Stimulated activated CD4-positive, alpha-beta T cell treated with anti-CD3 and anti-CD28 coated beads, Interleukin-15, amount 100 ng/mL, for 1 hour (primary cell): ENCODE data around the gene NIPSNAP3A.
"Not testable (repeated sequence)": the region's sequence is repeated elsewhere in the genome, so short reads cannot be mapped to it uniquely, and the experiment has no call there.

Experiments
- DNase-seq, 2 donors: peaks; one replicate each; pipeline ENCODE4 v3.0.0-alpha.2; 2020; ENCODE audit warnings: low read depth in 1 of 2, low spot score in 1 of 2

The NIPSNAP3A gene

GRCh38 chr9:104747565-104748358 lies at the start of gene NIPSNAP3A:
Gene NIPSNAP3A (plus strand): TSS chr9:104747683. CDS start chr9:104747793, 110 bp downstream.
- peak; percentile 73 to 81 for DNase-seq

GRCh38 chr9:104700306-104700705 lies 47.2 kb upstream of the NIPSNAP3A start:
- DNase-seq, result no peak

DNA sequence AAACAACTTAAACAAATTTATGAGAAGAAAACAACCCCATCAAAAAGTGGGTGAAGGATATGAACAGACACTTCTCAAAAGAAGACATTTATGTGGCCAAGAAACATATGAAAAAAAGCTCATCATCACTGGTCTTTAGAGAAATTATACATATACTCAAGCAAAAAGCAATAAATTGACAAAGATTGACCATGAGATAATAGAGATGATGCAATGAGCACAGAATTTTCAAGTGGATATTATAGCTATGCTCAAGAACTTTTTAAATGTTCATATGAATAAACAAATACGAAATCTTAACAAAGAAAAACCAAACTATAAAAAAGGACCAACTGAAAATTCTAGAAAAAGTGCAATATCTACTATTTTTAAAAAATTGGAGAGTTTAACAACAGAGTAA lies 38.7 kb upstream of the NIPSNAP3A start:
- not testable (repeated sequence) for DNase-seq

DNA sequence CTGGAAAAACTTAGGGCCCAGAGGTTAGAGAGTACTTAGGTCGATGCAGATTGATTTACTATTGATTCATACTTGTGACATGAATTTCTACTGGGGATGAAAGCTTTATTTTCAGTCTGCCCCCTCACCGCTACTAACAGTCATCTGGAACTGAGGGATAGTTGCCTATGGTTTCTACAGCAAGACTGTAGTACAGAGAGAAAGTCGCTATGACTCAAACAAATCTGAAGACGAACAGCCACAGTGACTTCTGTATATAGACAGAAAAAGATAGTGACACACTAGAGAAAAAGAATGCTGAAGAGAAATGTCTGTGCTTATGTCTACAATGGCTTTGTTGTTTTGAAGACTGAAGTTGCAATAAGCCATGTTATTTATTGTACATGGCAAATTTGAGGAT lies 35.9 kb upstream of the NIPSNAP3A start:
- DNase-seq, result no peak

DNA sequence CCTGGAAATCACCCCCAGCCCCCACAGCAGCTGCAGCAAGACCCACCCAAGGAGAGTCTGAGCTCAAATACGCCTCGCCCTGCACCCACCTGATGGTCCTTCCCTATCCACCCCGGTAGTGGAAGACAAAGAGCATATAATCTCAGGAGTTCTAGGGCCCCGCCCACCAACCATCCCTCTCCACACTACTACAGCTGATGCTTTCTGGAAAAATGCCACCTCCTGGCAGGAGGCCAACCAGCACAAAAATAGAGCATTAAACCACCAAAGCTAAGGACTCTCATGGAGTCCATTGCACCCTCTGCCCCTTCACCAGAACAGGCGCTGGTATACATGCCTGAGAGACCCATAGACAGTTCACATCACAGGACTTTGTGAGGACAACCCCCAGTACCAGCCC lies 22.5 kb upstream of the NIPSNAP3A start:
- DNase-seq, result no peak

- DNase-seq, result no peak
Observed at GRCh38 chr9:104738452-104738851, 9.0 kb upstream of the NIPSNAP3A start.

- no peak for DNase-seq
Observed at GRCh38 chr9:104740621-104741020, 6.9 kb upstream of the NIPSNAP3A start.

GRCh38 chr9:104743376-104743985 lies 4.0 kb upstream of the NIPSNAP3A start:
- no peak for DNase-seq

DNA sequence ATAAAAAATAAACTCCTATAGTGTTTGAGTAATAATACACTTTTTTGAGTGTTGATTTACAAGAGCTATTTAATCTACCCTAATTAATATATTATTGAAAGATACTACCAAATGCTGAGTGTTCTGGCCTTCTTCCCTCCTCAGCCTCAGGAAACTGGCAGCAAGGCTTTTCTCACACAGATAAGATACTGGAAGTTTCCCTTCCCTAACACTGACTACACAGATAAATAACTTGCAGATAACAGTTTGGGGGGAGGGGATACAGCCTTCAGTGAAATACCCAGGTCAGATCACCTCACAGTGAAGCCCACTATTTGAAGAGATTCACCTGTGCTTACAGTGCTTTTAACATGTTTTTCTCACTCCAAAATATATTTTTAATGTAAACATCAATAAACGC lies 1.6 kb upstream of the NIPSNAP3A start:
- DNase-seq, result no peak

DNA sequence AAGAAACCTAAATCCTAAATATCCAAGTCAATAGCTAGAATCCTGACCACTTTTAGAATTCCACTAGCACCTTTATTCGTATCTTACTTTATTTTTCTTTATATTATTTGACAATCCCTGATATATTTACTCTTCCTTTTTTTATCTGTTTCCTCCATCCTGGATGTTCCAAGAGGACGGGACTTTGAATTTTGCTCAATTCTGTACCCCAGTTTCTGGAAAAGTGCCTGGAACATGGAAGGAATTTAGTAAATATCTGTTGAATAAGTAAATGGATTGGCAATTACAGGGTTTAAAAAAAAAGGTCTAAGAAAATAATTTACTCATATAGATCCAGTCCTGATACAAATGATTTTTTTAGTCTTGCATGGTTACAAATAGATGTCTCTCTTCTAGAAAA lies 1.2 kb upstream of the NIPSNAP3A start:
- no peak for DNase-seq

DNA sequence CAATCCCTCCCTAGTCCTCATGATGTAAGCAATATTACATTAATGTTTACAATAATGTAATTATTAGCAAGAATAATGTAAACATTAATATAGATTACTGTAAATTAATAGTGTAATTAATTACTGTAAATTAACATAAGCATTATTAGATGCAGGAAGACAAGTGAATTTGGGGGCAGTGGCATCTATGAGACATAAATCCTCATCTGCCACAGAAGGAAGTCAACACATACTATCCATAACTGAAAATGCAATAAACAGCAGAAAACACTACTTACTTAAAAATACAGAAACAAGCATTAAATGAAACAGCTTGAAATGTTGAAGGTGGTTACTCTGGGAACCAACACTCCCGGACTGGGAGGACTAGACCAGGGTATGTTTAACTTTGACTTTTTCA lies 685 bp upstream of the NIPSNAP3A start:
- DNase-seq, result no peak

DNA sequence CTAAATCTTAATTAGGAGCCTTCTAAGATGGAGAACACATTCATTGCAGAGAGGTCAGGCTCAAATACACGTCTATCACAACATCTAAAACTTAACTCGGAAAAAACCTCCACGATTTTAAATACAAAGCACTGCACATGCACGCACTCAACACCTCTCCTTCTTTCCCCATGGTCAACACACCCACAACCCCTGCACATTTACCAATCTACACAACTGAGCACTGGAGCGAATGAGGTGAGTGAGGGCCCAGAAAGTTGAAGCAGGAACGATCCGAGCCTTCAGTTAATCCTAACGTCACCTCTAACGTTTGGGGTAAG lies 278 bp upstream of the NIPSNAP3A start:
- DNase-seq, result no peak

DNA sequence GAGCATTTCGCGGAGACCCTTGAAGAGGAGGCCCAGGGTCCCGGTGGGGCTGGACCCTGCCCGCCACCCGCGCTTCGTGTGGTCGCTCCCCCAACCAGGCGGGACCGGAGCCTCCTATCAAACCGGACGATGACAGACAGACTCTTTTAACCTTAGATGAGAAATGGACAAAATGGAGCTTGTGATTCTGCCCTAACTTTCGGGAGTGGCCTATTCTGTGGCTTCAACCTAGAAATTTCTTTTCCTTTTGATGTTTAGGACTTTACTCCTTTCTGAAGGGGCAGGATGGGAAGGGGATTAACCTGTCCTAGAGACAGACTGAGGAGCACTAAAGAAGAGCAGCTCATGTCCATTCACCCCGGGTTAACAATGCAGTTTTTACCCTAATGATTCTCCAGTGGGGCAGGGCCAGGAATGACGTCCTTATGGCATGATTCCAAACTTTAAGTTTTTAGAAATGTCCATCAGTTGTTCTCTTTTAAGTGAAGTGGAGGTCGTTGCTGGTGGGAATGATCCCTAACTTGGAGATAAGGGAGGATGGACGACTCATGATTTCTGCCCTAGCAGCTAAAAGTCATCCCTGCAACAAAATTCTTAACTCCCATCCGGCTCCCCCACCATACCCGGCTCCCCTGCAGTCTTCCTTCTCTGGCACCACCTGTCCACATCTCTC lies 1.0 kb downstream of the NIPSNAP3A start:
- no peak for DNase-seq

DNA sequence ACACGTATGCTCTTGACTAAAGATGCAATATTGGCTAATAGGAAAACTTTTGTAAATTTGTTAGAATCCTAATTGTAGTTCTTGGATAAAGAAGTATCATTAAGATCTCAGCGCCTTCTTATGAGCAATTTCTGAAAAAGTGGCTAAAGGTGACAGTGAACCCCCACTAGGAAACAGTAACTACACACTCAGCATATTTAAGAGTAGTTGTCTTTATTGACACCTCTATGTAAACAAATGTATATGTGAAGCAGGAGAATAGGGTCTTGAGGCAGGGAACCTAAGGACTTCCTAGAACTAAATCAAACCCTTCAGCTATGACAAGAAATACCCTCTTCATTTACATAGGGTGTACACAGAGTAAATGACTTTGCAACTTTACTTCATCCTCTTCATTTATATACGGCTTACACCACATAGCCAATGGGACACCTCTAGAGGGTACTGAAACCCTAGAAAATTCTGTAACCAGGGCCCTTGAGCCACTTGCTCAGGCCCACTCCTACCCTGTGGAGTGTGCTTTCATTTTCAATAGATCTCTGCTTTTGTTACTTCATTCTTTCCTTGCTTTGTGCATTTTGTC lies 2.8 kb downstream of the NIPSNAP3A start:
- DNase-seq, result no peak

DNA sequence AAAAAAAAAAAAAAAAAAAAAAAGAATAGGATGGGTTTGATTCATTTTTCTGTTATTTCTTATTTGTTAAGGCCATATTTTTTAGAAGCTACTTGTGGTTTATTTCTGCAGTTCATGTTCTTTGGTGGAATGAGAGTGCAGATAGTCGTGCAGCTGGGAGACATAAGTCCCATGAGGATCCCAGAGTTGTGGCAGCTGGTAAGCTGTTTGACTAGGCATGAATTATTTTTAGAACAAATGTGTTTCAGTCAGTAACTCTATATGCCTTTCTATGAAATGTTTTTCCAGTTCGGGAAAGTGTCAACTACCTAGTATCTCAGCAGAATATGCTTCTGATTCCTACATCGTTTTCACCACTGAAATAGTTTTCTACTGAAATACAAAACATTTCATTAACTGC lies 11.5 kb downstream of the NIPSNAP3A start:
- DNase-seq, result no peak

- DNase-seq, result no peak
Observed at GRCh38 chr9:104765138-104765537, 17.7 kb downstream of the NIPSNAP3A start.

GRCh38 chr9:104766025-104766424 lies 18.5 kb downstream of the NIPSNAP3A start:
- no peak for DNase-seq

DNA sequence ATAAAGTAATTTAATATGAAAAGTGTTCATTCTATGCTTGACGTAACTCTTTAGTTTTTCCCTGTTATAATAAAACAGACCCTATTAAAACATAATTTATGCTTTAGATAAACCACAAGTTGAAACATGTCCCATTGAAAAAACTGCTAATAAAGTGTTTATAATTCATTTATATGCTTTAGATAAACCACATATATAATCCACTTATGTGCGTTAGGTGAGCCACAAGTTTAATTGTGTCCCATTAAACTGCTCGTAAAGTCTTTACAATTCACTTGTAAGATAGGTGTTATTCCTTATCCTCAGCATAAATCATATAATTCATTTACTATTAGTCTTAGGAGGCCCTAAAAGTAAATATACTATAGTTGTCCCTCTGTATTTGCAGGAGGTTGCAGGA lies 20.0 kb downstream of the NIPSNAP3A start:
- no peak for DNase-seq

DNA sequence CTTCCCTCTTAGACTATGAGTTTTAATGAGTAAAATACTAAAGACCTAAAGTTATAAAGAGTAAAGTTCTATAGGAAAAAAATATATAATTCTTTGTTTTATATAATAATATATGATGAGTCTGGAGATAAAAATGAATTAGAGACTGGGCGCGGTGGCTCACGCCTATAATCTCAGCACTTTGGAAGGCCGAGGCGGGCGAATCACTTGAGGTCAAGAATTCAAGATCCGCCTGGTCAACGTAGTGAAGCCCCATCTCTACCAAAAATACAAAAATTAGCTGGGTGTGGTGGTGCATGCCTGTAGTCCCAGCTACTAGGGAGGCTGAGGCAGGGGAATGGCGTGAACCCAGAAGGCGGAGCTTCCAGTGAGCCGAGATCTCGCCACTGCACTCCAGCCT lies 21.5 kb downstream of the NIPSNAP3A start:
- DNase-seq, result not testable (repeated sequence)

DNA sequence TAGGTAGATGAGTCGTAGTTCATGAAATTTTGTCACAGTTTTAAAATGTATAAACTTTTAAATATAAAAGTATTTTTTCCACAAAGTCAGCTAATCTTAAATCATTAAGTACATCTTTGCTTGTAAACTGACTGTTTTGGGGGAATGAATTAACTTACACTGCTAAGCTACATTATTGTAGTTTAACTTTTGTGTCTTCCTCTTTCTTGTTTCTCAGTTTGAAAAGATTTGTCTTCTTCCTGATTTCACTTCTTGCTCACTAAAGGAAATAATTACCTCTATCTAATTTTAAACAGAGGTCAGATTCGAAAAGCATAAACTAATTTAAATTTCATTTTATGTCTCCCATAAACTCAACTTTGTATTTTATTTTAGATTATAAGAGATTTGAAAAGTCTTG lies 22.2 kb downstream of the NIPSNAP3A start:
- no peak for DNase-seq

DNA sequence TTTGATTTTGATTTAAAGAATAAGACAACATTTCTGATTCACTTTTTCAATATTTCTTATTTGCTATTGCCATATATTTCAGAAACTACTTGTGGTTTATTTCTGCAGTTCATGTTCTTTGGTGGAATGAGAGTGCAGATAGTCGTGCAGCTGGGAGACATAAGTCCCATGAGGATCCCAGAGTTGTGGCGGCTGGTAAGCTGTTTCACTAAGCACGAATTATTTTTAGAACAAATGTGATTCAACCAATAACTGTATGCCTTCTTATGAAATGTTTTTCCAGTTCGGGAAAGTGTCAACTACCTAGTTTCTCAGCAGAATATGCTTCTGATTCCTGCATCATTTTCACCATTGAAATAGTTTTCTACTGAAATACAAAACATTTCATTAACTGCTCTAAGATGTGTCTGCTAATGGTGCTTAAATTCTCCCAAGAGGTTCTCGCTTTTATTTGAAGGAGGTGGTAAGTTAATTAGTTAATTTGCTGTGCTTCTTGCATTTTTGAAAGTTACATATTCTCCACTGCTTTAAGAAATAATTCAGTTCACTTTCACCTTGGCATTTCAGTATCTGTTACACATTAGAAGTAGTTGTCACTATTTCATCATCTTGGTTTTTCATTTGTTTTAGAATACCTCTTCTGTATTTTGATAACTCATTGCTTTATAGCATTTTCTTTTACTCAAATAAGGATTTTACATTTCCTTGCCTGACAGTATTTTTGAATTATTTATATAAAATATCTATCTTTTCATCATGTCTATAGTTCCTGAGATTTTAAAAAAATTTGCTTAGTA lies 25.4 kb downstream of the NIPSNAP3A start:
- no peak for DNase-seq
